ENCODE results near the gene DAP. TPM values are rescaled to one million over a fixed set of nuclear protein-coding genes. Genes with fewer than 3 reads are reported as not detected.
A peak's percentile ranks its signal among the peaks of the same experiment; 100 is the strongest.

The DAP gene
- polyA plus RNA-seq, 2 of the 4 experiments (the other 2 are of a cell fraction): 24.2 to 54.9 TPM

- Histone ChIP-seq H3K9me3 (no peaks in the 10 kb centered on the region), H3K27ac (no peak overlapping the region), H3K4me1 (peaks cover 15% of the 10 kb centered on the region; the same call in 2 of the 3 replicates), H3K4me3 (no peak overlapping the region), H3K4me2 (peak overlapping the region; percentile 51; the same call in 1 of the 3 replicates)
- FAIRE-seq: no peak
- peak; percentile 75 to 83 for DNase-seq (ENCODE audit: low read depth in 1 of 2, low spot score in 1 of 2)
- ChIA-PET CTCF (interaction anchor here (0.6 to 7.6 kb wide), 39 partner anchors 9 to 1329 kb away, joined by 3 to 59 read pairs (median 4); no protein-coding TSS in a partner anchor), POLR2A (no interaction called here)
- TF ChIP-seq, protein P1, sequence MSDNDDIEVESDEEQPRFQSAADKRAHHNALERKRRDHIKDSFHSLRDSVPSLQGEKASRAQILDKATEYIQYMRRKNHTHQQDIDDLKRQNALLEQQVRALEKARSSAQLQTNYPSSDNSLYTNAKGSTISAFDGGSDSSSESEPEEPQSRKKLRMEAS (IDR thresholded peaks at IDR 0.05): peak; percentile 37; the same call in 1 of the 2 replicates
- TF ChIP-seq RAD21 (conservative IDR thresholded peaks at IDR 0.05 in 1 of 2, IDR thresholded peaks at IDR 0.05 in 1 of 2) (peak; percentile 95 to 96), RCOR1 (IDR thresholded peaks at IDR 0.05; ENCODE audit: low read depth, low read length) (no peak), GATA3 (IDR thresholded peaks at IDR 0.05; ENCODE audit: borderline replicate concordance) (no peak), REST (IDR thresholded peaks at IDR 0.05) (no peak), CEBPB (IDR thresholded peaks at IDR 0.05) (no peak), MYC (IDR thresholded peaks at IDR 0.05; ENCODE audit: borderline replicate concordance, low read length) (no peak), POLR2A (IDR thresholded peaks at IDR 0.05; ENCODE audit: low read length) (no peak), ATOH8 (CRISPR knock-in tag; IDR thresholded peaks at IDR 0.05; ENCODE audit: low read depth) (no peak), KDM5A (IDR thresholded peaks at IDR 0.05) (no peak), ESRRA (IDR thresholded peaks at IDR 0.05; ENCODE audit: borderline replicate concordance, low read length) (no peak), PHF8 (IDR thresholded peaks at IDR 0.05; ENCODE audit: borderline replicate concordance, low read depth) (no peak), CHD4 (IDR thresholded peaks at IDR 0.05; ENCODE audit: borderline replicate concordance) (no peak), SREBF2 (IDR thresholded peaks at IDR 0.05) (no peak), HMGXB4 (CRISPR knock-in tag; IDR thresholded peaks at IDR 0.05; ENCODE audit: borderline replicate concordance) (no peak), KDM1A (IDR thresholded peaks at IDR 0.05; ENCODE audit: low read depth) (no peak), RARB (CRISPR knock-in tag; IDR thresholded peaks at IDR 0.05) (no peak), RFX5 (IDR thresholded peaks at IDR 0.05) (no peak), TP53 (CRISPR knock-in tag; IDR thresholded peaks at IDR 0.05) (no peak), HOXA7 (CRISPR knock-in tag; IDR thresholded peaks at IDR 0.05) (no peak), EHF (CRISPR knock-in tag; IDR thresholded peaks at IDR 0.05) (no peak), TFCP2L1 (CRISPR knock-in tag; IDR thresholded peaks at IDR 0.05) (no peak), MAFK (IDR thresholded peaks at IDR 0.05; ENCODE audit: partially characterized antibody) (no peak), NR3C1 (IDR thresholded peaks at IDR 0.05) (no peak), CHD2 (IDR thresholded peaks at IDR 0.05; ENCODE audit: low read length, partially characterized antibody) (no peak), SMC3 (IDR thresholded peaks at IDR 0.05) (peak; percentile 86), HEYL (CRISPR knock-in tag; IDR thresholded peaks at IDR 0.05) (no peak), JUN (IDR thresholded peaks at IDR 0.05) (no peak), RNF2 (IDR thresholded peaks at IDR 0.05; ENCODE audit: borderline replicate concordance, low read depth) (no peak), USF2 (IDR thresholded peaks at IDR 0.05) (no peak)
- TF ChIP-seq, protein P2, sequence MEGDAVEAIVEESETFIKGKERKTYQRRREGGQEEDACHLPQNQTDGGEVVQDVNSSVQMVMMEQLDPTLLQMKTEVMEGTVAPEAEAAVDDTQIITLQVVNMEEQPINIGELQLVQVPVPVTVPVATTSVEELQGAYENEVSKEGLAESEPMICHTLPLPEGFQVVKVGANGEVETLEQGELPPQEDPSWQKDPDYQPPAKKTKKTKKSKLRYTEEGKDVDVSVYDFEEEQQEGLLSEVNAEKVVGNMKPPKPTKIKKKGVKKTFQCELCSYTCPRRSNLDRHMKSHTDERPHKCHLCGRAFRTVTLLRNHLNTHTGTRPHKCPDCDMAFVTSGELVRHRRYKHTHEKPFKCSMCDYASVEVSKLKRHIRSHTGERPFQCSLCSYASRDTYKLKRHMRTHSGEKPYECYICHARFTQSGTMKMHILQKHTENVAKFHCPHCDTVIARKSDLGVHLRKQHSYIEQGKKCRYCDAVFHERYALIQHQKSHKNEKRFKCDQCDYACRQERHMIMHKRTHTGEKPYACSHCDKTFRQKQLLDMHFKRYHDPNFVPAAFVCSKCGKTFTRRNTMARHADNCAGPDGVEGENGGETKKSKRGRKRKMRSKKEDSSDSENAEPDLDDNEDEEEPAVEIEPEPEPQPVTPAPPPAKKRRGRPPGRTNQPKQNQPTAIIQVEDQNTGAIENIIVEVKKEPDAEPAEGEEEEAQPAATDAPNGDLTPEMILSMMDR (IDR thresholded peaks at IDR 0.05): peak; percentile 90
- TF ChIP-seq, protein P3, sequence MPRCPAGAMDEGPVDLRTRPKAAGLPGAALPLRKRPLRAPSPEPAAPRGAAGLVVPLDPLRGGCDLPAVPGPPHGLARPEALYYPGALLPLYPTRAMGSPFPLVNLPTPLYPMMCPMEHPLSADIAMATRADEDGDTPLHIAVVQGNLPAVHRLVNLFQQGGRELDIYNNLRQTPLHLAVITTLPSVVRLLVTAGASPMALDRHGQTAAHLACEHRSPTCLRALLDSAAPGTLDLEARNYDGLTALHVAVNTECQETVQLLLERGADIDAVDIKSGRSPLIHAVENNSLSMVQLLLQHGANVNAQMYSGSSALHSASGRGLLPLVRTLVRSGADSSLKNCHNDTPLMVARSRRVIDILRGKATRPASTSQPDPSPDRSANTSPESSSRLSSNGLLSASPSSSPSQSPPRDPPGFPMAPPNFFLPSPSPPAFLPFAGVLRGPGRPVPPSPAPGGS (IDR thresholded peaks at IDR 0.05): no peak
- ATAC-seq: peak; percentile 95 to 97
- 3% methylated on average over 14 of the region's 14 CpGs for WGBS (ENCODE audit: missing lambda C conversion rate)
Observed at GRCh38 chr5:10695055-10695649, 65.9 kb downstream of the DAP start.

Measured in A549 (cell line).